SIG-M5 treated with dmso at 0.1 percent for 504 hours (cell line): Measurements from ENCODE around the gene KLHDC4.
"Not testable (repeated sequence)": the region's sequence is repeated elsewhere in the genome, so short reads cannot be mapped to it uniquely, and the experiment has no call there.

Experiments
- DNase-seq: peaks from one replicate; lab custom pipeline; 2025; ENCODE audit not compliant: unreplicated experiment; lab: John Stamatoyannopoulos, UW

Gene KLHDC4

GRCh38 chr16:87685766-87686165 is 80.0 kb downstream of the KLHDC4 start:
- DNase-seq: no peak

DNA sequence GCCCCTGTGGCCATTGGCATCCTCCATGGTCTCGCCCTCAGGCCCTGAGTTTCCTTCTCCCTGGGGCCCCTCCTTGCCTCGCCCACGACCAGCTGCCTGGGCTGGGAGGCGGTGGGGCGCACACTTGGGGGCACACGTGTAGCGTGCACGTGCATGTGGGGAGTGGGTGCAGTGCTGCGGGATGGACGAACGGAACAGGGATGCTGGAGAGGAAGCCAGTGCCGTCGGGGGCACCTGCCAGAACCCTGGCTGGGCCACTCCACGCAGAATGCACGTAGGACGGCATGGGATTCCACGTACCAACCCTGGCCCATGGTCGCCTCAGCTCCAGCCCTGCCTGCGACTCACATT is 80.4 kb downstream of the KLHDC4 start:
- no peak for DNase-seq

DNA sequence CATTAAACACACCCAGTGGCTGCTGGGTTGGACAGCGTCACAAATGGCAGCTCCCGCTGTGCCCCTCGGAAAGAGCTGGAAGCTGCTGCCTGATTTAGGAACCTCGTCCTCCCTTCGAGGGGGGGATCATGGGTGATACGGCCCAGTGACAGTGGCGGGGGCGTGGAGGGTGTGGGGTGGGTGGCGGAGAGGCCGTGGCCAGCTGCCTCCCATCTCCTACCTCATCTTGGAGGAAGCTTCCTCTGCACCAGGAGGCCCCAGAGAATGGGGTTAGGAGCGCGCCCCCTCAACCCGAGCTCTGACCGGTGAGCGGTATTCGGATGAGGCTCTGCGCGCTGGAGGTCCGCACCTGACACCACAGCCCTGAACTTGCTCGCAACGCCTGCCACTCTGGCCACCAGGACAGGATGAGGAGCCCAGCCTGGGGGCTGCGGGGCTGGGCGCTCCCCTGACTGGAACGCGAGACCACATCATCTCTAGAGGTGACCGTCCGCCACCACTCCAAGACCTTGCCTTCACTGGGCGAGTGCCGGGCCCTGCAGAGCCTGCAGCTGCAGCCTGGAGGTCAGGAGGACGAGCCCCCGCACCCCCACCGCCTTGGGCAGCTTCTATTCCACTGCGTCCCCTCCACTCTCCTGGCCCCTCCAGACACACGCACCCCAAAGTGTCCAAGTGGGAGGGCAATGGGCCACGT is 80.9 kb downstream of the KLHDC4 start:
- no peak for DNase-seq

- DNase-seq: no peak
Observed at GRCh38 chr16:87684106-87684677, 81.6 kb downstream of the KLHDC4 start.

- DNase-seq: no peak
Observed at GRCh38 chr16:87682852-87683399, 82.9 kb downstream of the KLHDC4 start.

- no peak for DNase-seq
Observed at GRCh38 chr16:87681981-87682570, 83.7 kb downstream of the KLHDC4 start.

GRCh38 chr16:87681051-87681602 is 84.7 kb downstream of the KLHDC4 start:
- not testable (repeated sequence) for DNase-seq

DNA sequence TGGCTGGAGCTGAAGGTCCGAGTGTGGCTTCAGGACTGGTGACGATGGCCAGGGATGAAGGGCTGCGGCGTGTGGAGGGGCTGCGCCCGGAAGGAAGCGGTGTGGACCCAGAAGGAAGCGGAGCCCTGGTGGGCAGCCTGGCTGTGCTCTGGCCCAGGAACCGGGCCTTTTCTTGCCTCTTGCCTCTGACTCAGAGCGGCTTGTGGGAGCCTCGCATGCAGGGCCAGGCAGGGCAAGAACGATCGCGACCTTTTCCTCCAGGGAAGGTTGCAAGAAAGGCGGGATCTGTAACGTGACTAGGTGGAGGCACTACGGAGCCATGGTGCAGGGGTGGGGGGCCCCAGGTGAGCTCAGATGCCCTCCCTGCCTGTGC is 85.5 kb downstream of the KLHDC4 start:
- no peak for DNase-seq

DNA sequence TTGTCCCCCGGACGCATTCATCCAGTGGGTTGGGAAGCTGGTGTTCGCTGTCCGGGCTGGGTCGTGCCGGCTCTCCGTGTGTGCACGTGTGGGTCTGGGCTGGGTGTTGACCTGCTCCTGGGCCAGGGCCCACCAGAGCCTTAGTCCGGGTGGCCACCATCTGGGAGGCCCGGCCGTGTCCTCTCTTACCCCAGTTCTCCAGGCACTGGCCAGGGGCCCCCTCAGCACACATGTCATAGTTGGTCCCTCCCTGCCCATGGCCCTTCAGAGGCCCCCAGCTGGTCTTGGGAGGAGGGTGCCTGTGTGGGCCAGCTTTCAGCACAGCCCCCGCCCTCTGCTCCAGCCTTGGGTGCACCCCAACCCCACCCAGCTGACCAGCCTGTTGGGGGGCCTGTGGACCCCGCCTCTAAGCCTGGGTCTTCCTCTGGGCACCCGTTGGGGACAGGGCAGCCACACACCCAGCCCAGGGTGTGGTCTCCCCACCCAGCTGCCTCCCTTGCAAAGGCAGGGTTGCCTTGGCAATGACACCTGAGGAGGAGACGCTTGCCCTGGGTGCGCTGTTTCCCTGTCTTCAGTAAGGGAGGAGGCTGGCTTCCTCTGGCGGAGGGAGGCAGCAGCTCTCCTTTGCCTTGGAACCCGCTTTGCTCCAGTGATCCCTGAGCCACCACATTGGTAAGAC is 86.1 kb downstream of the KLHDC4 start:
- no peak for DNase-seq

GRCh38 chr16:87678618-87679017 is 87.2 kb downstream of the KLHDC4 start:
- DNase-seq: no peak

- DNase-seq: no peak
Observed at GRCh38 chr16:87677830-87678229, 88.0 kb downstream of the KLHDC4 start.

DNA sequence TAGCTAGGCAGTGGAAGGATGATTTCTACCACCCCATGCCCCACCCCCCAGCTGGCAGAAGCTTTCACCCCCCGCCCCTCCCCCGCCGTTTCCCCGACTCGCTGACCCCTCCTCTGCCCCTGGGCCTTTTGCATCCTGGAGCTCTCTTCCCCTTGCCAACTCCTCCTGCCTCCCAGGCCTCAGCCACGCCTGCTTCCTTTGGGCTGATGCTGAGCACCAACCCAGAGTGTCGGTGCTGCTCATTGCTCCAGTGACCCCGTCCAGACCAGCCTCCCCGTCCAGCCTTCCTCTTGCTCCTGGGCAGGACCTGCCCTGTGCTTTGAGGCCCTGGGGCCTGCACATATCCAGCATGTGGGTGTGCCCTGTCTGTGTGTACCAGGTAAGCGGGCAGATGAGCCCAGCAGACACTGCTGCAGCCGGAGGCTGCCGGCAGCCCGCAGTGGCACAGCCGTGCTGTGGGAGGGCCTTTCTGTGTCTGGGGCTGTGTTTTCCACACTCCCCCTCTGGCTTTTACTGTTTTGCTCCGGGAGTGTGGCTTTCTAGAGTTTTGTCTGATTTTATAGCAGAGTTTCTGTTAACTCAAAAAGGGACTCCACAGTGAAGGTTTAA is 90.6 kb downstream of the KLHDC4 start:
- no peak for DNase-seq

GRCh38 chr16:87674419-87674818 is 91.4 kb downstream of the KLHDC4 start:
- DNase-seq: peak; percentile 23

GRCh38 chr16:87671715-87672270 is 94.0 kb downstream of the KLHDC4 start:
- DNase-seq: no peak

DNA sequence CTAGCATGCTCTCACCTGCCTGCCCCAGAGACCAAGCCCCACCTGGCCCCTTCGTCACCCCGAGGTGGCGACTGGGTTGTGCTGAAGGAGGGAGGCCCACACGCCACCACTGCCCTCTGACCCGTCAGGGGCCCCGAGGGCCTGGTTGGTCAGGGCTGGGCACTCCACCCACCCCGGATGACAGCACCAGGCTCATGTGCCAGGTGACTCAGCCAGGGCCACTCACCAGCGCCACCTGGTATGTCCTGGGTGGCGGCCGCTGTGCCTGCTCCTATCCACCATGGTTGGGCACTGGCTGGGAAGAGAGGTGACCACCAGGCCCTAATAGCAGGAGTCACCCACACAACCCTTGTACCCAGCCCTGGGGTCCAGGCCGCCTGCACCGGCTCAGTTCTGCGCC is 94.6 kb downstream of the KLHDC4 start:
- no peak for DNase-seq

GRCh38 chr16:87669672-87670071 is 96.1 kb downstream of the KLHDC4 start:
- no peak for DNase-seq

DNA sequence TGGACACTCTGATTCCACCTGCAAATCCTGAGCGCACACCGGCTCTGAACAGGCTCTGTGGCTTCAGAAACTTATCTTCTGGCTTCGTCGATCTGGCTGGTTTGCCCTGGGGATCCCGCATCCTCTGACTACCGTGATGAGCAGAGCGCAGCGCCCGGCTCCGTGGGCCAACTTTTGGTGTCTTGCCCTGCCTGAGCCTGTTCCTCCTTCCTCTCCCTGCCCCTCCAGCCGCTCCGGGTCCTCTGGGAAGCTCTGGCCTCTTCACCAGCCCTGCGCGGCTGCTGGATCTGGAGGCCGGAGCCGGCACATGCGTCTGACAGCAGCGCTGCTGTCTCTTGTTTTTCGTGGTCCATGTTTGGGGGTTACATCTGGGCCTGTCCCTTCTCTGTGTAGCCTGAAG is 97.8 kb downstream of the KLHDC4 start:
- DNase-seq: no peak

GRCh38 chr16:87667443-87667842 is 98.3 kb downstream of the KLHDC4 start:
- no peak for DNase-seq

DNA sequence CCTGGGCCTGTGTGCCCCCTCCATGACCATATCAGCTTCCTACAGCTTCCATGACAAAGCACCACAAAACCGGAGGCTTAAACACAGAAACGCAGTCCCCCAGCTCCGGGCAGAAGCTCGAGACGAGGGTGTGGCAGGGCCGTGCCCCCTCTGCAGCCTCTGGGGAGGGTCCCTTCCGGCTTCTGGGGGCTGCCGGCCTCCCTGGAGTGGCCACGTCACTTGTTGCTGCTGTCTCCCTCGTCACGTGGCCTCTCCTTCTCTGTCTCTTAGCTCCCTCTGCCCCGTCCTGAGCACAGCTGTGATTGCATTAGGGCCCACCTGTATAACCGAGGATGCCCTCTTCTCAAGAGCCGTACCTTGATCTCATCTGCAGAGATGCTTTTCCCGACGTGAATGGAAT is 98.9 kb downstream of the KLHDC4 start:
- no peak for DNase-seq

- DNase-seq: no peak
Observed at GRCh38 chr16:87665193-87665592, 100.6 kb downstream of the KLHDC4 start.

DNA sequence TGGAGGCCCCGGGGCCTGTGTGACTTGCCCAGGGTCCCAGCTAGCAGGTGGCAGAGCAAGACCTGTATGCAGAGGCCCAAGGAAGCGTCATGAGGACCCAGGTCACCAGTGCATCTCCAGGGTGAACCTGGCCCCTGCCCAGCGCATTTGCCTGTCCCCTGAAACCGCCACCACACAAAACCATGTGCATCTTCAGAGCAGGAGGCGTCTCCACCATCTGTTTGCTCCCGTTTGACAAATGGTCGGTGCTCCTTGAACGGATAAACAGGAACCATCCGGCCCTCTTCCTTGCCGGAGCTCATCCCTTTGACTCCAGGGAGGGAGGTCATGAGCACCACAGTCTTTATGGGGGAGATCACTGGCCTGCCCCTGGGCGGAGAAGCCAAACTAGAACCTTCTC is 101.0 kb downstream of the KLHDC4 start:
- DNase-seq: no peak
